SU-DHL-6 (cell line): ENCODE data around the gene ACAA2.
"Not testable (repeated sequence)": the region's sequence is repeated elsewhere in the genome, so short reads cannot be mapped to it uniquely, and the experiment has no call there.

ENCODE experiments used
- H2AFZ ChIP-seq: fragments of 200-600 bp; sonication (generic); 2 replicates; pipeline ENCODE4 v1.6.1; 2014; ENCODE audit warnings: low read depth, mild to moderate bottlenecking, moderate library complexity, mixed read lengths, antibody characterized with exemption, low read length; ENCODE audit not compliant: severe bottlenecking
- H3F3A ChIP-seq: fragments of 200-600 bp; shearing (Covaris generic); 2 replicates; pipeline ENCODE4 v1.6.0; 2016; ENCODE audit warnings: antibody characterized with exemption, mild to moderate bottlenecking; ENCODE audit not compliant: insufficient read depth
- H3K27ac ChIP-seq: fragments of 200-600 bp; sonication (generic); 2 replicates; pipeline ENCODE4 v1.5.1; 2016; ENCODE audit warnings: low read depth, mild to moderate bottlenecking, low read length, moderate library complexity, mixed read lengths
- H3K27me3 ChIP-seq: fragments of 200-600 bp; sonication (generic), shearing (Covaris generic); 2 replicates; pipeline ENCODE4 v1.6.0; 2014; ENCODE audit warnings: mild to moderate bottlenecking, low read length
- H3K36me3 ChIP-seq: fragments of 200-600 bp; sonication (generic); 2 replicates; pipeline ENCODE4 v1.6.1; 2014; ENCODE audit warnings: mild to moderate bottlenecking, low read length, mixed read lengths
- H3K4me2 ChIP-seq: fragments of 300-600, 200-600 bp; shearing (Covaris generic), sonication (generic); 2 replicates; pipeline ENCODE4 v1.6.0; 2014; ENCODE audit warnings: low read length, low read depth, mild to moderate bottlenecking; ENCODE audit not compliant: poor library complexity, severe bottlenecking
- H3K4me3 ChIP-seq: fragments of 200-600 bp; sonication (generic); 2 replicates; pipeline ENCODE4 v1.5.1; 2014; ENCODE audit warnings: antibody characterized with exemption, low read length, mild to moderate bottlenecking, mixed read lengths; ENCODE audit not compliant: insufficient read depth, poor library complexity, severe bottlenecking
- H3K79me2 ChIP-seq: fragments of 200-600 bp; sonication (generic); 2 replicates; pipeline ENCODE4 v1.6.1; 2014; ENCODE audit warnings: mild to moderate bottlenecking, low read length, moderate library complexity; ENCODE audit not compliant: insufficient read depth
- H3K9ac ChIP-seq: fragments of 200-600 bp; sonication (generic); 2 replicates; pipeline ENCODE4 v1.7.0; 2014; ENCODE audit warnings: mild to moderate bottlenecking, low read length
- H3K9me2 ChIP-seq: fragments of 200-600 bp; sonication (generic); replicated peaks from 2 replicates; pipeline ENCODE4 v1.6.1; 2014; ENCODE audit warnings: low read length; ENCODE audit not compliant: insufficient read depth
- H3K9me3 ChIP-seq: fragments of 200-600 bp; sonication (generic); 2 replicates; pipeline ENCODE4 v1.6.1; 2014; ENCODE audit warnings: low read length, mixed read lengths; ENCODE audit not compliant: insufficient read depth
- H4K20me1 ChIP-seq: fragments of 200-600 bp; sonication (generic); 2 replicates; pipeline ENCODE4 v1.6.1; 2014; ENCODE audit warnings: low read depth, mild to moderate bottlenecking, antibody characterized with exemption, low read length, moderate library complexity, mixed read lengths
- CTCF ChIP-seq: fragments of 200-600 bp; sonication (generic); IDR thresholded peaks from one replicate; pipeline ENCODE4 v1.5.1; 2017; ENCODE audit warnings: antibody characterized with exemption, mild to moderate bottlenecking, low read length, moderate library complexity; ENCODE audit not compliant: insufficient read depth, poor library complexity, severe bottlenecking
- EZH2phosphoT487 ChIP-seq: fragments of 200-600 bp; sonication (generic), shearing (Covaris generic); conservative IDR thresholded peaks from 2 replicates; pipeline ENCODE4 v1.6.1; 2018; ENCODE audit warnings: mild to moderate bottlenecking, antibody characterized with exemption, low read length, moderate library complexity, mixed read lengths

Gene ACAA2

GRCh38 chr18:49837889-49838288, 24.6 kb upstream of the ACAA2 start:
- H3K9me2 ChIP-seq: no peaks in the 10 kb centered on the region
- H3K27ac ChIP-seq: no peak overlapping the region
- no peaks in the 10 kb centered on the region for H3F3A ChIP-seq
- H3K36me3 ChIP-seq: no peaks in the 10 kb centered on the region
- no peak overlapping the region for H3K9ac ChIP-seq
- no peaks in the 10 kb centered on the region for H4K20me1 ChIP-seq
- no peaks in the 10 kb centered on the region for H3K79me2 ChIP-seq
- H2AFZ ChIP-seq: no peak overlapping the region
- no peak overlapping the region for H3K4me3 ChIP-seq
- no peak for TF ChIP-seq CTCF
- TF ChIP-seq EZH2phosphoT487: no peak
- H3K27me3 ChIP-seq: no peaks in the 10 kb centered on the region
- H3K9me3 ChIP-seq: no peaks in the 10 kb centered on the region
- no peak overlapping the region for H3K4me2 ChIP-seq

DNA sequence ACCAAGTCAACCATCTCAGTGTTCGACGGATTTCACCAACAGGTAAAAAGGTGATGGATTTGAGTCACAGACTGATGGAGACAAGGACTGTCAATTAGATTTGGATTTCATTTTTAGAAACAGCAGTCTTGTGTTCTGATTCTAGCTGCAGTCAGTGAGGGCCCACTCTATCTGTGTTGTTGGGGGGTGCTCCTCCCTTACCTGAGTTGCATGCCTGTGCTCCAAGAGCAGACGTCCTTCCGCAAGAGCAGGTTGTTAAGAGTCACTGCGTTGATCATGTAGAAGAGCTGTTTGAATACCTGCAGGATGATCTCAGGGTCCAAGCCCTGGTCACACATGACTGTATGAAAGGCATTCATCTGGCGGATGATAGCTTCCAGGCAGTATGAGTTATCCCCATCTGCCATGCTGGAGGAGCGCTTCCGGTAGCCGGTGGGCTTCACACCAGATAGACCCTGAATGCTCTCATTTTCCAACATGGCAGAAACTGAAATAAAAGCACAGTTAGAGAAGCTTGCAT, 24.0 kb upstream of the ACAA2 start:
- H3K36me3 ChIP-seq, H3K4me3 ChIP-seq, H3K27ac ChIP-seq, H2AFZ ChIP-seq, H3K9me2 ChIP-seq, H4K20me1 ChIP-seq, H3K79me2 ChIP-seq, H3F3A ChIP-seq, H3K9me3 ChIP-seq, H3K4me2 ChIP-seq, H3K9ac ChIP-seq, H3K27me3 ChIP-seq: not testable (repeated sequence)

DNA sequence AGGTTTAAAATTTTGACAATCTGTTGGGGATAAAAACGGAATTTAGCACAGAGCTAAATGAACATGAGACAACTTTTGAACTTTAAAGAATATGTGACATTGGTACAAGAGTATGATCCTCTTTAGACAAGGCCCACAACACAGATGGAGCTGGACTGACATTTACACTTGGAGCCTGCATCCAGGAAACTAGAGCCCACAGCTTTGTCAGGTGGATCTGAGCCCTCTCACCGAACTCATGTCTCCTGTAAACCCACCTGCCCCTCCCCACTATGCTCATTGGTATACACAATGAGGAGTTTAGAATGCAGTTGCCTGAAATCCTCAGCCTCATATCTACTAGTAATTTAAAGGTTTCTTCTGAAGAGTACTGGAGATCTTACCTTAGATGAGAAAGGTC, 22.1 kb upstream of the ACAA2 start:
- H3K9me3 ChIP-seq: no peaks in the 10 kb centered on the region
- H3K4me3 ChIP-seq: no peak overlapping the region
- no peaks in the 10 kb centered on the region for H3K79me2 ChIP-seq
- H3F3A ChIP-seq: no peaks in the 10 kb centered on the region
- TF ChIP-seq EZH2phosphoT487: no peak
- no peak for TF ChIP-seq CTCF
- H3K9ac ChIP-seq: no peak overlapping the region
- H3K9me2 ChIP-seq: no peaks in the 10 kb centered on the region
- H3K27me3 ChIP-seq: no peaks in the 10 kb centered on the region
- no peaks in the 10 kb centered on the region for H4K20me1 ChIP-seq
- no peak overlapping the region for H3K27ac ChIP-seq
- H2AFZ ChIP-seq: no peak overlapping the region
- H3K36me3 ChIP-seq: no peaks in the 10 kb centered on the region
- no peak overlapping the region for H3K4me2 ChIP-seq

GRCh38 chr18:49834258-49834657, 20.9 kb upstream of the ACAA2 start:
- no peaks in the 10 kb centered on the region for H3F3A ChIP-seq
- H3K4me2 ChIP-seq: no peak overlapping the region
- H3K4me3 ChIP-seq: no peak overlapping the region
- no peaks in the 10 kb centered on the region for H3K27me3 ChIP-seq
- TF ChIP-seq CTCF: no peak
- TF ChIP-seq EZH2phosphoT487: no peak
- no peaks in the 10 kb centered on the region for H3K9me3 ChIP-seq
- H3K36me3 ChIP-seq: no peaks in the 10 kb centered on the region
- no peaks in the 10 kb centered on the region for H3K9me2 ChIP-seq
- no peak overlapping the region for H3K27ac ChIP-seq
- H3K9ac ChIP-seq: no peak overlapping the region
- no peak overlapping the region for H2AFZ ChIP-seq
- no peaks in the 10 kb centered on the region for H3K79me2 ChIP-seq
- no peaks in the 10 kb centered on the region for H4K20me1 ChIP-seq
